Tibial artery (tissue), 4 donors: ENCODE measurements around the gene TOX2.

ENCODE experiments used
- DNase-seq, 2 donors: peaks; one replicate each; pipeline ENCODE4 v3.0.0-alpha.2; 2019
- H3K27ac ChIP-seq, 2 donors: fragments of 200-600 bp; sonication (generic) in 1 of 2; 1 replicate in 1 of 2; 2 replicates in 1 of 2; pipeline ENCODE4 v1.5.1; 2018 to 2019; ENCODE audit warnings: mild to moderate bottlenecking in 1 of 2
- H3K27me3 ChIP-seq, 2 donors: fragments of 200-600 bp; sonication (generic) in 1 of 2; one replicate each; pipeline versions ENCODE4 v1.5.1 to v1.6.0; 2016 to 2019
- H3K36me3 ChIP-seq, 3 donors: fragments of 200-600 bp; sonication (generic) in 2 of 3; one replicate each; pipeline ENCODE4 v1.5.1; 2016 to 2019; ENCODE audit warnings: mild to moderate bottlenecking in 2 of 3
- H3K4me1 ChIP-seq, 4 donors: fragments of 200-600 bp; sonication (generic) in 2 of 4; 1 replicate in 3 of 4; 2 replicates in 1 of 4; pipeline ENCODE4 v1.5.1; 2016 to 2019
- H3K4me3 ChIP-seq, 2 donors: fragments of 200-600 bp; sonication (generic) in 1 of 2; 1 replicate in 1 of 2; 2 replicates in 1 of 2; pipeline ENCODE4 v1.5.1; 2018 to 2019; ENCODE audit warnings: mild to moderate bottlenecking in 2 of 2
- H3K9me3 ChIP-seq, 3 donors: fragments of 200-600 bp; sonication (generic) in 1 of 3; one replicate each; pipeline ENCODE4 v1.5.1; 2016 to 2019
- intact Hi-C: fragments of 100-400 bp; cut with DNase I; formaldehyde crosslinking; loops from one replicate; pipeline ENCODE4 v1.15.0; 2023; ENCODE audit warnings: low total_unique reads
- TF ChIP-seq, protein P1 (sequence below), 2 experiments: fragments of 200-600 bp in 1 of 2; fragments of 450-650 bp in 1 of 2; IDR thresholded peaks; one replicate each; pipeline ENCODE4 v1.5.1; 2017 to 2019; ENCODE audit warnings: antibody characterized with exemption in 2 of 2, mild to moderate bottlenecking in 1 of 2, moderate library complexity in 1 of 2

Gene TOX2

DNA sequence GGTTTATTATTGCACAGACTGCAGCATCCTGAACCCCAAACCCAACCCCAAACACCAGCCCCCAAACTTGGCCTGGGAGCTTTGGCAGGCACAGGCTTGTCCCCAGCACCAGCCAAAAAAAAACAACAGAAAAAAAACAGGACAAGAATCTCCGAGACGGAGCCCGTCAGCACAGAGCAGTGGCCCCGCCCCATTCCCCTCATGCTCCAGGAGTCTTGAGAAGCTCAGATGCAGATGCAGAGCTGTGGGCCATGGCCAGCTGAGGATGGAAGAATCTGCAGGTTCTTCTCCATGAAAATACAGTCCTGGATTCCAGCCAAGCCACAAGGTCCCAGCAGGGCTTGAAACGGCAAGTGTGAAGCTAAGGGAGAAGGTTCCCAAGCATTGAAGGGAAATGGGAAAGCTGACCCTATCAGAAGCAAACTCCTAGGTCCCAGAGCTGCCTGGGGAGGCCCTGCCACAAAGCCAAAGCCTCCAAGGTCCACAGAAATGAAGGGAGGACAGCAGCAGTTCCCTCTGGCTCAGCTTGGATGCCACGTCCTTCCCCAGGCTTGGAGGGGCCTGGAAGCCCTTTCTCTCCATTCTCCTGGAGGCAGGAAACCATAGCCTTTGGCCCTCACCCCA lies 197.2 kb downstream of the TOX2 start:
- peak overlapping the region; percentile 12 to 59 for H3K27ac ChIP-seq
- intact Hi-C loops: no loop called here
- H3K4me3 ChIP-seq: no peak overlapping the region
- peak in 1 of 2 donors; percentile 78 for DNase-seq
- no peaks in the 10 kb centered on the region for H3K27me3 ChIP-seq
- TF ChIP-seq, protein P1, sequence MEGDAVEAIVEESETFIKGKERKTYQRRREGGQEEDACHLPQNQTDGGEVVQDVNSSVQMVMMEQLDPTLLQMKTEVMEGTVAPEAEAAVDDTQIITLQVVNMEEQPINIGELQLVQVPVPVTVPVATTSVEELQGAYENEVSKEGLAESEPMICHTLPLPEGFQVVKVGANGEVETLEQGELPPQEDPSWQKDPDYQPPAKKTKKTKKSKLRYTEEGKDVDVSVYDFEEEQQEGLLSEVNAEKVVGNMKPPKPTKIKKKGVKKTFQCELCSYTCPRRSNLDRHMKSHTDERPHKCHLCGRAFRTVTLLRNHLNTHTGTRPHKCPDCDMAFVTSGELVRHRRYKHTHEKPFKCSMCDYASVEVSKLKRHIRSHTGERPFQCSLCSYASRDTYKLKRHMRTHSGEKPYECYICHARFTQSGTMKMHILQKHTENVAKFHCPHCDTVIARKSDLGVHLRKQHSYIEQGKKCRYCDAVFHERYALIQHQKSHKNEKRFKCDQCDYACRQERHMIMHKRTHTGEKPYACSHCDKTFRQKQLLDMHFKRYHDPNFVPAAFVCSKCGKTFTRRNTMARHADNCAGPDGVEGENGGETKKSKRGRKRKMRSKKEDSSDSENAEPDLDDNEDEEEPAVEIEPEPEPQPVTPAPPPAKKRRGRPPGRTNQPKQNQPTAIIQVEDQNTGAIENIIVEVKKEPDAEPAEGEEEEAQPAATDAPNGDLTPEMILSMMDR (IDR thresholded peaks at IDR 0.05): no peak
- peaks cover 0 to 50% (median 21%) of the 10 kb centered on the region in 4 donors for H3K4me1 ChIP-seq
- peaks cover 9 to 38% (median 10%) of the 10 kb centered on the region in 3 donors for H3K36me3 ChIP-seq
- H3K9me3 ChIP-seq: no peaks in the 10 kb centered on the region

GRCh38 chr20:44112456-44112855 lies 197.8 kb downstream of the TOX2 start:
- peak overlapping the region; percentile 0 to 59 for H3K27ac ChIP-seq
- TF ChIP-seq, protein P1 (IDR thresholded peaks at IDR 0.05): no peak
- intact Hi-C loops: no loop called here
- peaks cover 0 to 55% (median 23%) of the 10 kb centered on the region in 4 donors for H3K4me1 ChIP-seq
- DNase-seq: no peak
- H3K27me3 ChIP-seq: no peaks in the 10 kb centered on the region
- H3K4me3 ChIP-seq: no peak overlapping the region
- no peaks in the 10 kb centered on the region for H3K9me3 ChIP-seq
- H3K36me3 ChIP-seq: peaks cover 9 to 38% (median 10%) of the 10 kb centered on the region in 3 donors

- intact Hi-C loops: no loop called here
- peaks cover 9 to 38% (median 10%) of the 10 kb centered on the region in 3 donors for H3K36me3 ChIP-seq
- TF ChIP-seq, protein P1 (IDR thresholded peaks at IDR 0.05): no peak
- no peak overlapping the region for H3K4me3 ChIP-seq
- H3K27ac ChIP-seq: peak overlapping the region; percentile 0 to 59
- no peak for DNase-seq
- H3K27me3 ChIP-seq: no peaks in the 10 kb centered on the region
- H3K4me1 ChIP-seq: peaks cover 0 to 56% (median 24%) of the 10 kb centered on the region in 4 donors
- no peaks in the 10 kb centered on the region for H3K9me3 ChIP-seq
Measured at GRCh38 chr20:44112889-44113617, 198.4 kb downstream of the TOX2 start.

GRCh38 chr20:44113618-44114376 lies 199.1 kb downstream of the TOX2 start:
- no peak for DNase-seq
- peak overlapping the region in 1 of 2 donors; percentile 59 for H3K27ac ChIP-seq
- no peaks in the 10 kb centered on the region for H3K9me3 ChIP-seq
- TF ChIP-seq, protein P1 (IDR thresholded peaks at IDR 0.05): no peak
- no peaks in the 10 kb centered on the region for H3K27me3 ChIP-seq
- H3K4me3 ChIP-seq: no peak overlapping the region
- peaks cover 0 to 63% (median 25%) of the 10 kb centered on the region in 4 donors for H3K4me1 ChIP-seq
- intact Hi-C loops: no loop called here
- H3K36me3 ChIP-seq: peaks cover 9 to 38% (median 10%) of the 10 kb centered on the region in 3 donors

DNA sequence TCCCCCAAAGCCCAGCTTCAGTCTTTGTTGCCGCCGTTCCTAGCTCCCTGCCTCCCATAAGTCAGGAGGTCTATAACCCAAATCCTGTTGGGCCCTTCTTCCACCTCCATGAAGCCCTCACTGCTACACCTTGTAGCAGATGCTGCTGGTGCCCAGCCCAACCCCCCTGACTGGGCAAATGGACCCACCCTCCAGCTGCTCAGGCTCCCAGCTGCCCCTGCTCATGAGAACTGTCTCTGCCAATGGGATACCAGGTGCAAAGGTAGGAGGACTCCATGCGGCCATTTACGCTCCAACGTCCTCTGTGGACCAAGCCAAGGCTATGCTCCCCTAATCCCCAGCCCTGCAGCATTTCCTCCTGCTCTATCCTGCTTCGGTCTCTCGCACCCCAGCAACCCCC lies 200.5 kb downstream of the TOX2 start:
- Histone ChIP-seq H3K36me3 (peaks cover 9 to 32% (median 10%) of the 10 kb centered on the region in 3 donors), H3K4me1 (peaks cover 0 to 77% (median 28%) of the 10 kb centered on the region in 4 donors), H3K27me3 (no peaks in the 10 kb centered on the region), H3K9me3 (no peaks in the 10 kb centered on the region), H3K4me3 (no peak overlapping the region), H3K27ac (peak overlapping the region in 1 of 2 donors; percentile 59)
- intact Hi-C loops: loop anchor here (5.0 kb wide), 1 partner anchor 197 kb away; the partner anchor contains the start of gene FITM2
- DNase-seq: no peak
- TF ChIP-seq, protein P1 (IDR thresholded peaks at IDR 0.05): no peak
